Lower lobe of right lung (tissue), 2 donors: Measurements from ENCODE around the gene TTC31. TPM values are rescaled to one million over a fixed set of nuclear protein-coding genes. Genes with fewer than 3 reads are reported as not detected.

Experiments
- ATAC-seq, 2 donors: fragments of 200-7000 bp; cut with Tn5 transposase; one replicate each; pipeline ENCODE4 v1.9.1; 2020 to 2022; ENCODE audit warnings: mild to moderate bottlenecking in 2 of 2, moderate library complexity in 2 of 2
- DNase-seq: peaks from one replicate; pipeline ENCODE4 v3.0.0-alpha.2; 2020
- H3K27ac ChIP-seq: fragments of 200-600 bp; one replicate; pipeline ENCODE4 v1.8.0; 2022
- H3K27me3 ChIP-seq: fragments of 200-600 bp; one replicate; pipeline ENCODE4 v1.8.0; 2022; ENCODE audit warnings: low read depth
- H3K36me3 ChIP-seq: fragments of 200-600 bp; one replicate; pipeline ENCODE4 v1.8.0; 2022; ENCODE audit warnings: mild to moderate bottlenecking
- H3K4me1 ChIP-seq: fragments of 200-600 bp; one replicate; pipeline ENCODE4 v1.8.0; 2022
- H3K4me3 ChIP-seq: fragments of 200-600 bp; one replicate; pipeline ENCODE4 v1.8.0; 2022; ENCODE audit warnings: mild to moderate bottlenecking
- H3K9me3 ChIP-seq: fragments of 200-600 bp; one replicate; pipeline ENCODE4 v1.8.0; 2022
- intact Hi-C: fragments of 100-400 bp; cut with DNase I; formaldehyde crosslinking; loops from one replicate; pipeline ENCODE4 v1.11.0; 2022
- total RNA-seq: library from RNA; stranded (reverse); fragmentation: NEBNext Ultra II Directional; extraction: Animal tissue kit (Norgen Biotek cat#: 25700); gene quantifications from one replicate; pipeline ENCODE4 v1.2.1, GENCODE V29; 2021
- TF ChIP-seq, protein P1 (sequence below): fragments of 200-600 bp; IDR thresholded peaks from one replicate; pipeline ENCODE4 v1.8.0; 2022; ENCODE audit warnings: antibody characterized with exemption, mild to moderate bottlenecking
- donor health status: DM: no; HTN: yes; CAD: no; lungs with severe emphysema.

Gene TTC31
- total RNA-seq, 1 donor from 2014 or later, result 23.0 TPM

DNA sequence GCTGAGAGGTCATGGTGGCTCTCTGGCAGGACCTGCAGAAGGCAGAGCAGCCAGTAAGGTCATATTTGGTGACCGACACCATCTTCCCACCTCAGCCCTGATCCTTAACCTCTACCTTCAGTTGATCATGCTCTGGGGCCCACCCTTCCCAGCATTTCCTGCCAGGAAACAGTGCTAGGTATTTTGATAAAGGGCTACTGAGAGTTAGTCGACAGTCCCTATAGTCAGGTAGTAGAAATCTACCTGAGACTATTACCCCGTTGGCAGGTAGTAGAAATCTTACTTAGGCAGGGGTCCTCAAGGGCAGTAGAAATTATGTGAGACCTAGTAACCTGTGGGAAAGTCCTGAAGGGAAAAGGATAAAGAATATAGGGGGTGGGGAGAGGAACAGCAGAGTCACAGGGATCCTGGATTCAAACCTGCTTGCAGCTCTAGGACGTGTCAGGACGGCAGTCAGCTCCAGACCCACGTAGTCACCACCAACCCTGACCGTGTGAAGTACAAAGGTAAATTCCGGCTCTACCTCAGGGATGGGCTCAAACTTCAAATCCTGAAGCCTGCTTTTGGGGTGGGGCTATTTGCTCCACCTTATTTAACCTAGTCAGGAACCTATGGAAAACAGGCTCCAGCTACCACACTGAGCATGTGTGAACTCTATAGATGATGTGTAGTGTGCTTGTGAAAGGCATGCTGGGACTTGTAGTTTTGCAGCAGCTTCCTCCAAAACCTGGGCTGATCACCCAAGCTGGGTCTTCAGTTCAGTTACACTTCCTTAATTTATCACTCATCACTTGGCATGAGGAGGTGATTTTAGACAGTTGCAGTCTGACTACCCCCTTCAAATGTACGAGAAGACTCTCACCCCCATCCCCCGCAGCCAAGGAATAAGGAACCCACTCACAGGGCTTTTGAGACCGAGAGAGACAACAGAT is 43.1 kb downstream of the TTC31 start, which contains the start of gene DQX1:
Gene DQX1 (minus strand): TSS at position 515 of the 932 bp plus-strand sequence. CDS start 502 bp downstream, at position 13.
- intact Hi-C loops, result no loop called here
- no peak for ATAC-seq

DNA sequence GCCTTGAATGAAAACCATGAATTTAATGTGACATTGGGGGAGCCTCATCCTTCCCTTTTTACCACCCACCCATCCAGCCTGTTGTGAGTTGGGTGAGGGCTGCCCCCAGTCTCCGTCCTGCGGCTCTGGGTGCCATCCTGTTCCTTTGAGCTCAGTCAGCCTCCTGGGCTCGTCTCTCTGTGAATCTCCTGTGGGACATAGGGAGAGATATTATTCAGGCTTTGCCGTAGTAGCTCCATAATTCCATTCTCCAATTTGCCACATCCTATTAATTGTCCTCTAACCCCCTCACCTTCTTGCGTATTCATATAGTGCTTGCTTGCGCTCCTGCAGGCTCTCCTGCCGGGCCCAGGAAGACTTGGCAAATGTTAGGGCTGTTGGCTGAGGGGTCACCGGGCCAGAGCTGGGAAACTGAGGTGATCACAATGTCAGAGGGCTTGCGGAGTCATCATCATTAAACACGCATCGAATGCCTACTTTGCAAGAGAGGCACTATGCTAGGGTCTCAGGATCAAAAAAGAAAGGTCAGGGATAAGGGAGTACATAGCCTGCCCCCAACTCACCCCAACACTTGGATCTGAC is 43.9 kb downstream of the TTC31 start:
- peaks cover 34% of the 10 kb centered on the region for H3K36me3 ChIP-seq
- no peak overlapping the region for H3K4me3 ChIP-seq
- intact Hi-C loops, result no loop called here
- H3K27me3 ChIP-seq, result no peaks in the 10 kb centered on the region
- H3K27ac ChIP-seq, result no peak overlapping the region
- TF ChIP-seq, protein P1, sequence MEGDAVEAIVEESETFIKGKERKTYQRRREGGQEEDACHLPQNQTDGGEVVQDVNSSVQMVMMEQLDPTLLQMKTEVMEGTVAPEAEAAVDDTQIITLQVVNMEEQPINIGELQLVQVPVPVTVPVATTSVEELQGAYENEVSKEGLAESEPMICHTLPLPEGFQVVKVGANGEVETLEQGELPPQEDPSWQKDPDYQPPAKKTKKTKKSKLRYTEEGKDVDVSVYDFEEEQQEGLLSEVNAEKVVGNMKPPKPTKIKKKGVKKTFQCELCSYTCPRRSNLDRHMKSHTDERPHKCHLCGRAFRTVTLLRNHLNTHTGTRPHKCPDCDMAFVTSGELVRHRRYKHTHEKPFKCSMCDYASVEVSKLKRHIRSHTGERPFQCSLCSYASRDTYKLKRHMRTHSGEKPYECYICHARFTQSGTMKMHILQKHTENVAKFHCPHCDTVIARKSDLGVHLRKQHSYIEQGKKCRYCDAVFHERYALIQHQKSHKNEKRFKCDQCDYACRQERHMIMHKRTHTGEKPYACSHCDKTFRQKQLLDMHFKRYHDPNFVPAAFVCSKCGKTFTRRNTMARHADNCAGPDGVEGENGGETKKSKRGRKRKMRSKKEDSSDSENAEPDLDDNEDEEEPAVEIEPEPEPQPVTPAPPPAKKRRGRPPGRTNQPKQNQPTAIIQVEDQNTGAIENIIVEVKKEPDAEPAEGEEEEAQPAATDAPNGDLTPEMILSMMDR, result no peak
- no peaks in the 10 kb centered on the region for H3K9me3 ChIP-seq
- no peak for ATAC-seq
- H3K4me1 ChIP-seq, result peaks cover 24% of the 10 kb centered on the region
- no peak for DNase-seq

More for the DNA sequence above, 43.1 kb downstream of the TTC31 start, which contains the start of gene DQX1:
- no peak within 1 kb of the TSS for H3K4me3 ChIP-seq
- H3K27ac ChIP-seq, result no peak within 1 kb of the TSS
- no peaks in the 10 kb centered on the region for H3K9me3 ChIP-seq
- DNase-seq, result no peak
- peaks cover 4% of the 10 kb centered on the region for H3K27me3 ChIP-seq
- H3K36me3 ChIP-seq, result peaks cover 31% of the 10 kb centered on the region
- peaks cover 16% of the 10 kb centered on the region for H3K4me1 ChIP-seq
- TF ChIP-seq, protein P1, result no peak

DNA sequence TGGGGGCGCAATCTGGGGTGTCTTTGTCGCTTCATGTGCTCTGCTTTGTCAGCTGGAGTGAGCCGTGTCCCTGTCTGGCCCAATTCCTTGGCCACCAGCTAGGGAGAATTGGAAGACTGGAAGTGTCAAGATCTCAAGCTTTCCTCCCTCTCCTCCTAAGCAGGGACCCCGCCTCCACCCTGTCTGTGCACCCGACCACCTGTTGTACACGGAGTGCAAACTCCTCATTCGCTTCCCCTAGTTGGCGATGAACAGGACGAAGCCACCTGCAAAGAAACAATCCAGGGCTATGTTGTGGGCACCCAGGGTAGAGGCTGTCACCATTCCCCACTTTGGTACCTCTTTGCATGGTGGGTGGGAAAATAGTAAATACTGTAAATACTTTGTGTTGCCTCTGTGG is 44.9 kb downstream of the TTC31 start:
- no peak overlapping the region for H3K4me3 ChIP-seq
- ATAC-seq (no peak), DNase-seq (no peak)
- no peak overlapping the region for H3K27ac ChIP-seq
- TF ChIP-seq, protein P1, result no peak
- peaks cover 28% of the 10 kb centered on the region for H3K4me1 ChIP-seq
- no peaks in the 10 kb centered on the region for H3K27me3 ChIP-seq
- no peaks in the 10 kb centered on the region for H3K9me3 ChIP-seq
- peaks cover 44% of the 10 kb centered on the region for H3K36me3 ChIP-seq
- intact Hi-C loops, result no loop called here

DNA sequence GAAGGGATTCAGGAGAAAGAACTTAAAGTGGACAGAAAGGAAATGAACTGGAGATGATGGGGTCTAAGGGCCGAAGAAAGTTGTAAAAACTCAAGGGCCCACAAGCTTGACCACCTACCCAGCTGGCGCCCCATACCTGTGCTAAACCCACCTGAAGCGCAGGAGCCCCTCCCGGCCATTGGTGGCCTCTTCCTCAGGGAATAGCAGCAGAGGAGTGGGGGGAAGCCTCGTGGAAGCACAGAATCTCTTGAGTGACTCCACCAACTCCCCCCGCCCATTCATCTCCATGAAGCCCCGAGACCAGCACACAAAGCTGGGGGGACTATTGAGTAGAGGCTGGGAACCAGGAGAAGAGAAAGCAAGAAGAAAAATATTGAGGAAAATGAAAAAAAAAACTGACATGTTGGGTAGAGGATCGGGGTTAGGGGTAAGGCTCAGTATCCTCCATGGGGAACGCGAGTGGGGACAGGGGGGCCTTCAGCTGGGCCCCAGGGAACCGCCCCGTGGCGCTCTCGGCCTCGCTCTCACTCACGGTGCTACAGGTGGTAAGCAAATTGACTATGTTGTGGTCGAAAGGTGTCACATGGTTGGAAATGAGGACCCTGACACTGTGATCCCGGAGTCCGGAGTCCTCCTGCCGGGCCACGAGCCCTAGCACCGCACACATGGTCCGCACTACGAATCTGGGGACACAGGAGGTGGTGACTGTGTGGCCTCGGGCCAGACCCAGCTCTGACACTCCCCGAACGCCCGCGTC is 45.9 kb downstream of the TTC31 start:
- DNase-seq (no peak), ATAC-seq (peak; percentile 14 to 30)
- TF ChIP-seq, protein P1, result no peak
- Histone ChIP-seq H3K27me3 (no peaks in the 10 kb centered on the region), H3K4me3 (peak overlapping the region; percentile 98), H3K4me1 (peaks cover 28% of the 10 kb centered on the region), H3K27ac (peak overlapping the region; percentile 94), H3K36me3 (peaks cover 54% of the 10 kb centered on the region), H3K9me3 (no peaks in the 10 kb centered on the region)
- intact Hi-C loops, result no loop called here
